ENCODE results near the gene KIDINS220. TPM values are rescaled to one million over a fixed set of nuclear protein-coding genes. Genes with fewer than 3 reads are reported as not detected.

KIDINS220 gene
- total and polyA plus RNA-seq, 2 of the 13 experiments (the other 11 are each of a cell fraction or from before 2014, with no cell fraction given): 25.2 to 32.3 TPM

- TF ChIP-seq, protein P1, sequence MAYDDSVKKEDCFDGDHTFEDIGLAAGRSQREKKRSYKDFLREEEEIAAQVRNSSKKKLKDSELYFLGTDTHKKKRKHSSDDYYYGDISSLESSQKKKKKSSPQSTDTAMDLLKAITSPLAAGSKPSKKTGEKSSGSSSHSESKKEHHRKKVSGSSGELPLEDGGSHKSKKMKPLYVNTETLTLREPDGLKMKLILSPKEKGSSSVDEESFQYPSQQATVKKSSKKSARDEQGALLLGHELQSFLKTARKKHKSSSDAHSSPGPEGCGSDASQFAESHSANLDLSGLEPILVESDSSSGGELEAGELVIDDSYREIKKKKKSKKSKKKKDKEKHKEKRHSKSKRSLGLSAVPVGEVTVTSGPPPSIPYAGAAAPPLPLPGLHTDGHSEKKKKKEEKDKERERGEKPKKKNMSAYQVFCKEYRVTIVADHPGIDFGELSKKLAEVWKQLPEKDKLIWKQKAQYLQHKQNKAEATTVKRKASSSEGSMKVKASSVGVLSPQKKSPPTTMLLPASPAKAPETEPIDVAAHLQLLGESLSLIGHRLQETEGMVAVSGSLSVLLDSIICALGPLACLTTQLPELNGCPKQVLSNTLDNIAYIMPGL (CRISPR knock-in tag; IDR thresholded peaks at IDR 0.05; ENCODE audit: borderline replicate concordance in 1 of 2, low read depth in 1 of 2): 0 out of 4 replicates have a peak, but pooled peaks of 1 of the 2 experiments have one; percentile 18
- TF ChIP-seq ZNF605 (CRISPR knock-in tag; IDR thresholded peaks at IDR 0.05) (no peak), HOXA3 (CRISPR knock-in tag; IDR thresholded peaks at IDR 0.05) (0 out of 2 replicates have a peak, but pooled peaks have one; percentile 25), ZNF12 (CRISPR knock-in tag; IDR thresholded peaks at IDR 0.05) (0 out of 2 replicates have a peak, but pooled peaks have one; percentile 11), ZNF260 (CRISPR knock-in tag; IDR thresholded peaks at IDR 0.05; ENCODE audit: borderline replicate concordance, low read depth) (no peak), REPIN1 (CRISPR knock-in tag; IDR thresholded peaks at IDR 0.05; ENCODE audit: borderline replicate concordance, low read depth) (peak; percentile 42; the same call in 1 of the 2 replicates), KDM2A (CRISPR knock-in tag; IDR thresholded peaks at IDR 0.05; ENCODE audit: borderline replicate concordance, low read depth) (0 out of 2 replicates have a peak, but pooled peaks have one; percentile 27), ZBTB7A (CRISPR knock-in tag; IDR thresholded peaks at IDR 0.05) (peak; percentile 18; the same call in 1 of the 2 replicates), BORCS8-MEF2B (CRISPR knock-in tag; IDR thresholded peaks at IDR 0.05) (peak; percentile 55; the same call in 1 of the 2 replicates), HOXD1 (CRISPR knock-in tag; IDR thresholded peaks at IDR 0.05) (peak; percentile 50; the same call in 1 of the 2 replicates), ZMYM2 (CRISPR knock-in tag; IDR thresholded peaks at IDR 0.05) (no peak), ZBTB25 (CRISPR knock-in tag; IDR thresholded peaks at IDR 0.05) (peak; percentile 50; the same call in 1 of the 2 replicates), TEAD3 (CRISPR knock-in tag; optimal IDR thresholded peaks at IDR 0.05; ENCODE audit: borderline replicate concordance) (peak; percentile 60), ZNF777 (CRISPR knock-in tag; IDR thresholded peaks at IDR 0.05) (peak; percentile 57; the same call in 1 of the 2 replicates), FOXA3 (CRISPR knock-in tag; IDR thresholded peaks at IDR 0.05) (peak; percentile 52; the same call in 1 of the 2 replicates), POLR2A (IDR thresholded peaks at IDR 0.05; ENCODE audit: insufficient read depth in 1 of 2, low read depth in 2 of 2, low read length in 2 of 2) (peak in 1 of 2 experiments; percentile 29; a peak in 1 of 4 replicates)
- TF ChIP-seq, protein P2, sequence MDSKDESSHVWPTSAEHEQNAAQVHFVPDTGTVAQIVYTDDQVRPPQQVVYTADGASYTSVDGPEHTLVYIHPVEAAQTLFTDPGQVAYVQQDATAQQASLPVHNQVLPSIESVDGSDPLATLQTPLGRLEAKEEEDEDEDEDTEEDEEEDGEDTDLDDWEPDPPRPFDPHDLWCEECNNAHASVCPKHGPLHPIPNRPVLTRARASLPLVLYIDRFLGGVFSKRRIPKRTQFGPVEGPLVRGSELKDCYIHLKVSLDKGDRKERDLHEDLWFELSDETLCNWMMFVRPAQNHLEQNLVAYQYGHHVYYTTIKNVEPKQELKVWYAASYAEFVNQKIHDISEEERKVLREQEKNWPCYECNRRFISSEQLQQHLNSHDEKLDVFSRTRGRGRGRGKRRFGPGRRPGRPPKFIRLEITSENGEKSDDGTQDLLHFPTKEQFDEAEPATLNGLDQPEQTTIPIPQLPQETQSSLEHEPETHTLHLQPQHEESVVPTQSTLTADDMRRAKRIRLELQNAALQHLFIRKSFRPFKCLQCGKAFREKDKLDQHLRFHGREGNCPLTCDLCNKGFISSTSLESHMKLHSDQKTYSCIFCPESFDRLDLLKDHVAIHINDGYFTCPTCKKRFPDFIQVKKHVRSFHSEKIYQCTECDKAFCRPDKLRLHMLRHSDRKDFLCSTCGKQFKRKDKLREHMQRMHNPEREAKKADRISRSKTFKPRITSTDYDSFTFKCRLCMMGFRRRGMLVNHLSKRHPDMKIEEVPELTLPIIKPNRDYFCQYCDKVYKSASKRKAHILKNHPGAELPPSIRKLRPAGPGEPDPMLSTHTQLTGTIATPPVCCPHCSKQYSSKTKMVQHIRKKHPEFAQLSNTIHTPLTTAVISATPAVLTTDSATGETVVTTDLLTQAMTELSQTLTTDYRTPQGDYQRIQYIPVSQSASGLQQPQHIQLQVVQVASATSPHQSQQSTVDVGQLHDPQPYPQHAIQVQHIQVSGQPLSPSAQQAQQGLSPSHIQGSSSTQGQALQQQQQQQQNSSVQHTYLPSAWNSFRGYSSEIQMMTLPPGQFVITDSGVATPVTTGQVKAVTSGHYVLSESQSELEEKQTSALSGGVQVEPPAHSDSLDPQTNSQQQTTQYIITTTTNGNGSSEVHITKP (CRISPR knock-in tag; IDR thresholded peaks at IDR 0.05; ENCODE audit: low read depth): 0 out of 2 replicates have a peak, but pooled peaks have one; percentile 67
- TF ChIP-seq, protein P3, sequence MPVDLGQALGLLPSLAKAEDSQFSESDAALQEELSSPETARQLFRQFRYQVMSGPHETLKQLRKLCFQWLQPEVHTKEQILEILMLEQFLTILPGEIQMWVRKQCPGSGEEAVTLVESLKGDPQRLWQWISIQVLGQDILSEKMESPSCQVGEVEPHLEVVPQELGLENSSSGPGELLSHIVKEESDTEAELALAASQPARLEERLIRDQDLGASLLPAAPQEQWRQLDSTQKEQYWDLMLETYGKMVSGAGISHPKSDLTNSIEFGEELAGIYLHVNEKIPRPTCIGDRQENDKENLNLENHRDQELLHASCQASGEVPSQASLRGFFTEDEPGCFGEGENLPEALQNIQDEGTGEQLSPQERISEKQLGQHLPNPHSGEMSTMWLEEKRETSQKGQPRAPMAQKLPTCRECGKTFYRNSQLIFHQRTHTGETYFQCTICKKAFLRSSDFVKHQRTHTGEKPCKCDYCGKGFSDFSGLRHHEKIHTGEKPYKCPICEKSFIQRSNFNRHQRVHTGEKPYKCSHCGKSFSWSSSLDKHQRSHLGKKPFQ (CRISPR knock-in tag; IDR thresholded peaks at IDR 0.05; ENCODE audit: insufficient replicate concordance): peak; percentile 6
- TF ChIP-seq, protein P4, sequence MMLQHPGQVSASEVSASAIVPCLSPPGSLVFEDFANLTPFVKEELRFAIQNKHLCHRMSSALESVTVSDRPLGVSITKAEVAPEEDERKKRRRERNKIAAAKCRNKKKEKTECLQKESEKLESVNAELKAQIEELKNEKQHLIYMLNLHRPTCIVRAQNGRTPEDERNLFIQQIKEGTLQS (CRISPR knock-in tag; IDR thresholded peaks at IDR 0.05): no peak
Observed at GRCh38 chr2:8680822-8681760, 156.3 kb downstream of the KIDINS220 start (continued).

All from HepG2 (cell line).